Measurements from ENCODE around the gene PDE6C.

PDE6C gene

GRCh38 chr10:93595378-93596161 lies 16.8 kb upstream of the PDE6C start:
- no peak overlapping the region for H3K4me3 ChIP-seq (ENCODE audit: low read depth, low read length)
- TF ChIP-seq CTCF (IDR thresholded peaks at IDR 0.05; ENCODE audit: low read depth, low read length), result no peak

- TF ChIP-seq CTCF (IDR thresholded peaks at IDR 0.05; ENCODE audit: low read depth, low read length), result no peak
- H3K4me3 ChIP-seq (ENCODE audit: low read depth, low read length), result no peak overlapping the region
Measured at GRCh38 chr10:93596539-93596938, 15.8 kb upstream of the PDE6C start.

DNA sequence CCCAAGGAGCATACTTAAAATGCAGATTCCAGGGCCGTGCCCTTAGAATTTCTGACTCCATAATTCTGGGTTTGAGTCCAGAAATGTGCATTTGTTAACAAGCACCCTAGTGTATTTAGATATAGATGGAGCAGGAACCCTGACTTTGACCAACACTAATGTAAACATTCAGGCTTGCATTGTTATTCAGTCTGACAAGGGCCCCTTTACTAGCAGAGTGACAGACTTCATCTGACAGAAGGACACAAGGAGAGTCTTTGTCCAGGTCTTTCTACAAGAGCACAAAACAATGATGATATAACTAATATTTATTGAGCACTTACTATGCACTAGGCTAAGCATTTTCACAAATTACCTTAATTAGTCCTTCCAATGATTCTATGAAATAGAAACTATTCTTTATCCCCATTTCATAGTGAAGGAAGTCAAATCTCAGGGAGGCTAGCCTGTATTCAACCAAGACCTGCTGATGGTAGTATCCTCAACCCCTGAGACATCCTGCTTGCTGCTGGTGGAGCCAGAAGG lies 15.2 kb upstream of the PDE6C start:
- TF ChIP-seq CTCF (IDR thresholded peaks at IDR 0.05; ENCODE audit: low read depth, low read length), result no peak
- H3K4me3 ChIP-seq (ENCODE audit: low read depth, low read length), result no peak overlapping the region

- no peak for TF ChIP-seq CTCF (IDR thresholded peaks at IDR 0.05; ENCODE audit: low read depth, low read length)
Measured at GRCh38 chr10:93598157-93598556, 14.2 kb upstream of the PDE6C start.

DNA sequence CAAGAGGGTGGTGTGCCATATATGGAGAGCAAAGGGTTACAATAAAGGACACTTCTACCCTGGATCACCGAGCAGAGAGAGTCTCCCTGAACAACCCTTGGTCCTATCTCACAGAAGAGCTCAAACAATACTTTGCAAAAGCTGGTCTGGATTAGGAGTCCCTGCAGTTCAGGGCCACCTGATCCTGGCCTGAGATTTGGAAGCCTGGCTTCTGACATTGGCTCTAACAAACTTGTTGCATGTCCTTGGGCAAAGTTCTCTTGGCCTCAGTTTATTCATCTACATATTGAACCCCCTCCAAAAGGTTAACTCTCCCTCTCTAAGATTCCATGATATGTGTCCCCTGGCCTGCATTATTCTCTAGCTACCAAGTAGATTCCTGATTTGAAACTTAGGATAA lies 13.0 kb upstream of the PDE6C start:
- no peak for TF ChIP-seq CTCF (IDR thresholded peaks at IDR 0.05; ENCODE audit: low read depth, low read length)

More at GRCh38 chr10:93598157-93598556, 14.2 kb upstream of the PDE6C start:
- H3K4me3 ChIP-seq (ENCODE audit: low read depth, low read length), result no peak overlapping the region

DNA sequence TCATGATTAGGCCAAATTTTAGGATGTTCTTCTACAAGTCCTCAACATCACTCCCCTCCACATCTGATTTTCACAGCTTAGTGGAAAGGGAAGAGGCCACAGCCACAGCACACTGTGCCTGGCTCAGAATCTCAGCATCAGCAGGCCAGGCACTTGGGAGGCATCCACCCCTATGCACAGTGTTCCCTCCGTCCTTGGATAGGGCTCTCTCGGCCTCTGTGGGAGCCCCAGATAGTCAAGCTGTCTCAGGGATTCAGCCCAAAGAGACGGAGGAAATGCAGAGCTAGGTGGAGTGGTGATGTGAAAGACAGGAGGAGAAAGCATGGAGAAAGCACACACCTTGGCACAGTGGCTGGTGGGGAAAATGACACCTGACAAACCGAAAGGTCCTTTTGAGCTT lies 12.6 kb upstream of the PDE6C start:
- H3K4me3 ChIP-seq (ENCODE audit: low read depth, low read length), result no peak overlapping the region
- no peak for TF ChIP-seq CTCF (IDR thresholded peaks at IDR 0.05; ENCODE audit: low read depth, low read length)

More for the DNA sequence above, 13.0 kb upstream of the PDE6C start:
- H3K4me3 ChIP-seq (ENCODE audit: low read depth, low read length), result no peak overlapping the region

DNA sequence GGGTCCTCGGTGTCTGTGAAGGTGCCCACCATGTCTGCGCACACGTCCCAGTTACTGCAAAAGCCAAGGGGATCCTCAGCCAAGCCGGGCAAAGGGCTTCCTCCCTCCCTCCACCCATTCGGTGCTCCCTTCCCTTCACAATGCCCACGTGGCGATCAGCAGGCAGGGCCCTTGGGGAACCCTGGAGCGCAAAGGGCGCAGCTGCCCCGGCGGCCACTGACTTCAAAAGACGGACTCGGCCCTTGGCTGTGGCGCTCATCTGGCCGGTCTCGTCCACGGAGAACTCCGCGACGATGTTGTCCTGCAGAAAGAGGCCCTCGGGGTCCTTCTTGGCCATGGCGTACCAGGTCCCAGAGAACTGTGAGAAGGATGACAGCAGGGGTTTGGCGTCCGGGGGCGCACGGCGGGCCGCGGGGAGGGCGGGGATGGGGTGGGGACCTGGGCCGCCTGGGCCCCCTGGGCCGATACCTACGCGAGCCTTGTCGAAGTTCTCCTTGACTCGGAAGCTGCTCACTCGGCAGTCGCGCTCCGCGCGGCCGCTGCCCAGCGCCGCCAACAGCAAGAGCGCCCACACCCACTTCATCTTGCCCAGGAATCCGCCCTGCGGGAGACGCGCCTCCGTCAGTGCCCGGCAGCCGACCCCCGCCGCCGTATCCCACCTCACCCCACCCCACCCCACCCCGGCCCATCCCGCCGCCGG lies 11.7 kb upstream of the PDE6C start:
- H3K4me3 ChIP-seq (ENCODE audit: low read depth, low read length), result no peak overlapping the region

More for the DNA sequence above, 11.7 kb upstream of the PDE6C start:
- TF ChIP-seq CTCF (IDR thresholded peaks at IDR 0.05; ENCODE audit: low read depth, low read length), result no peak
